ENCODE measurements around the gene ZNF674.

Gene ZNF674

DNA sequence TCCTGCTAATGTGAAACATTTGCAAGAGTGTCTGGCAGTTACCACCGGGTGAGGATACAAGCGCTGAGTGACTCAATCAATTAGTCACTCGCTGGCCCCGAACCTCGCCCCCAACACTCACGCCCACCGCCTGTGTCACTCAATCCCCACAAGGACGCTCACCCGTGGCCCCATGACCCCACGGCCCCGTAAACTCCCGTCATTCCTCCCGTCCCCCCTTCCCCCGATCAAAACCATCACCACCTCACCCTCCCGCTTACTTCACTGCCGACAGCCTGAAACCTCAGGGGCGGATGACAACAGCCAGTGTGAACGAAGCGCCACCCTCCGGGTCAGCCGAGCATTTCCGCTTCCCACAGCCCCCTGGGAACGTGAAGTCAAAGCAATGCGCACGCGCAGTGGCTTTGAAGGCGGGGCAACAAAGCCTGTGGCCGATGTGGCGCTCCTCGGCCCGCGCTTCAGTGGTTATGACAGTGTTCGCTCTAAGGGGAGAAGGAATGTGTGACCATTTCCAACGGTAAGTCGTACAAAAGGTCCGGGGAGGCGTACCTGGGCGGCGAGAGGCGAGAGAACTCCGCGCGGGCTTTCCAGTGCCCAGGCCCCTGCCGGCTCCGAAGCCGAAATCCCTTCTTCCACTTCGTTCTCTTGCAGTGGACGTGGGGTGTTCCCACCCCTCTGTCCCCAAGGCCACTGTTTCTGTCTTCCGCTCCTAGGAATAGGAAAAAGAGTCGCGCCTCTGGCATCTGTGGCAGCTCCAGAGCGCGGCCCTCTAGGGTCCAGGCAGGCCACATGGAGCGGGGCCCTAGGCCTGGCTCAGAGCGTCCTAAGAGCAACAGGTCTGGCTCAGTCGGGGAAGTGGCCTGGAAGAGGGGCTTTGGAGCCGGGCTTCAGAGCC lies at the start of gene ZNF674:
ZNF674 (minus strand) TSS at position 311 of the 895 bp plus-strand sequence. CDS start 3,334 bp downstream, outside the sequence.
- in situ Hi-C loops (cut with MboI; ENCODE audit: low sequenced_read_pairs), result no loop called here

DNA sequence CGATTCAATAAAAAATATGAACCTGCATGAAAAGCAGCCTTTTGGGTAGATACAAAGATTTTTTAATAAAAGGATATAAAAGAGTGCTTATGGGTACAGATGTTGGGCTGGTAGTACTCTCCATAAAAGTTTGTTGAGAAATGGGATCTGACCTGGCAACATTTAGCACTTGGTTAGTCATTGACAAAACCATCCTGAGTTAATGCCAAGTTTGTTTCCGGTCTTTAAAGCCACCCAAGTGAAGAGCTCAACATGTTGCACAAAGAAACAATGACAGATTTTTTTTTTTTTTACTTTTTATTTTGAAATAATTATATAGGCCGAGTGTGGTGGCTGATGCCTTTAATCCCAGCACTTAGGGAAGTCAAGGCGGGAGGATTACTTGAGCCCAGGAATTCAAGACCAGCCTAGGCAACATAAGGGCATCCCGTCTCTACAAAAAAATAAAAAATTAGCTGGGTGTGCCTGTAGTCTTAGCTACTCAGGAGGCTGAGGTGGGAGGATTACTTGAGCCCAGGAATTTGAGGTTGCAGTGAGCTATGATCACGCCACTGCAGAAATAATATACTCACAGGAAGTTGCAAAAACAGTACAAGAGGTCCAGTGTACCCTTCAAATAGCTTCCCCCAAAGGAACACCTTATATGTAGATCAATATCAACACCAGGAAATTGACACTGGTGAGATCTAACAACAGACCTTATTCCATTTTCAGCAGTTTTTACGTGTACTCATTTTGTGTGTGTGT lies 44.9 kb upstream of the ZNF674 start:
- in situ Hi-C loops (cut with MboI; ENCODE audit: low sequenced_read_pairs), result no loop called here

DNA sequence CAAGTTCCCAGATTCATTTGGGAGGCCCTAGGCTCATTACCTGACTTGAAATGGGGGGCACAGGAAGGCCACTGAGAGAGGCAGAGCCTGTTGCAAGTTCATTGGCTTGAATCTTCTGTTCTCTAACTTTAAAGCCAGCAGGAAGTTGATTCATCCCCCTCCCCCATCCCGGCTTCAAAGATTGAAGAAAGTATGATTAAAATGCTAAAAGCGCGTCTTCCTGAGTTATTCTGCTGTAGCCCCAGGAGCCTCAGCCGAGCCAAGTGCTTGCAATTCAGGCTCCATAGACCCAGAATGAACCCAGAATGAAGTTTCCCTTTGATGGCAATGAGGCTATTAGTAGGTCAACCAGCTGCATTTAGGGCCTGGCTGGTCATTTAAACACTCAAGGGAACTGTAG lies 43.0 kb upstream of the ZNF674 start:
- in situ Hi-C loops (cut with MboI; ENCODE audit: low sequenced_read_pairs), result no loop called here

DNA sequence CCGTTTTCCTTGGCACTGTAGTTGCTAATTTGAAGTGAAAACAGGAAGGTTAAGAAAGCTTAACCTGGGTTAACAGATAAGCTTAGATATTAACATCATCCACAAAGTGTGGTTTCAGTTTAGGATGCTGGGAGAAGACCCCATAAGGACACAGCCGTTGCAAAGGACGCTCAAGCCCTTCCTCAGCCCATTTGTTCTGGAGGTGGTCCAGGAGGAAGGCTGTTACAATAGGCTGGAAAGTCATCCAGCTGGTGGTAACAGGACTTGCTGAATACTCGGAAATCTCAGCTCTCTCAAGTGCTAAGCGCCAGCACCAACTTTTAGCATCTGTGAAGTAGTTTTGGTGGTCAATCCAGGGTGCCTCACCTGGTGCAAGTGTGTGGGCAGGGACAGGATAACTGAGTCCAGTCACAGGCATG lies 42.5 kb upstream of the ZNF674 start:
- in situ Hi-C loops (cut with MboI; ENCODE audit: low sequenced_read_pairs), result no loop called here

DNA sequence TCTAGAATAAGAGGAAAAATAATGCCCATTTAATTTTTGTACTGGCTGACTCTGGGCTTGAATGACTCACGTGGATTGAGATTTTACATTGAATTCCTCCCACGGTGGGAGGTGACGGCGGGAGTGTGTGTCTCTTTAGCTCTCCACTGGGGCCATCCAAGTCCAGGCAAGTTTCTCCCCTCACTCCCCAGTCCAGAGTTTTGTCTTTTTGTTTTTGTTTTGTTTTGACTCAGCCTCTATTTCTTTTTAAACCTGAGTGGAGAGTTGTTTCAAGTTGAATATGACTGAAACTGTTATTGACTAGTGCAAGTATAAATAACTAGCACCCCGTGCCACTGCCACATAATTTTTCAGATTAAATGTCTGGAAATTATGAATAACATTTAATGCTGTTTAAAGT lies 41.9 kb upstream of the ZNF674 start:
- in situ Hi-C loops (cut with MboI; ENCODE audit: low sequenced_read_pairs), result no loop called here

DNA sequence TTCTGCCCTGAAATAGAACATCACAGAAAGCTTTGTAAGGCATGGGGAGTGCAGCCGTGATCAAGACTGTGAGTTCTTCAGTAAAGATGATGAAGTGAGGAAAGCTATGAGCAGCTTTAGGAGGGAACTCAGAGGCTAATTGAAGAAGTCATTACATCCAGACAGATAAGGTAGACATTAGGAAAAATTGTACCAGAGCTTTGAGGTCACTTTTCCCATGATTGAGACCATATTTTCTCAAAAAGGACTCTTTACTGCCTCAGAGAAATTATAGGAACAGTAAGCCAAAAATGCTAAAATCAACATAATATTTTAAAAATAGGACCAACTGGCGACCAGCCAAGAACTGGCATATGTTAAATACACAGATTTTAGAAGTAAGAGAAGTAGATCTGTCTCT lies 39.5 kb upstream of the ZNF674 start:
- in situ Hi-C loops (cut with MboI; ENCODE audit: low sequenced_read_pairs), result no loop called here

DNA sequence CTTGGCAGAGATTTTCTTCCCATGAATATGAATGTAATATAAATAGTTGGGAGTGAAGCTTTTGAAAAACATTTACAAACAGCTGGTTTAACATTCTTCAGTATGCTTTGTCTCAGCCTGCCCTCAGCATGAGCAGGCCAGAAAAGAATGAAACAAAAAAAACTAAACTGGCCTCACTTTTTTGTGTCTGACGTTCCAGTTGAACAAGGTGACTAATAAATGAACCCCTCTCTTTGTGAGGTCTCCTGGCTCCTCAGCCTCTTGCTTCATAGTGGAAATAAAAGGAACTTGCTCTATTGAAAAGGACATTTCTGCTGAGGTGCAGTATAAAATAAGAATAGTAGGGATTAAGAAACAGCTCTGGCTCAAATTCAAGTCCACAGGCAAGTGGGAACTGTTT lies 37.7 kb upstream of the ZNF674 start:
- in situ Hi-C loops (cut with MboI; ENCODE audit: low sequenced_read_pairs), result no loop called here

DNA sequence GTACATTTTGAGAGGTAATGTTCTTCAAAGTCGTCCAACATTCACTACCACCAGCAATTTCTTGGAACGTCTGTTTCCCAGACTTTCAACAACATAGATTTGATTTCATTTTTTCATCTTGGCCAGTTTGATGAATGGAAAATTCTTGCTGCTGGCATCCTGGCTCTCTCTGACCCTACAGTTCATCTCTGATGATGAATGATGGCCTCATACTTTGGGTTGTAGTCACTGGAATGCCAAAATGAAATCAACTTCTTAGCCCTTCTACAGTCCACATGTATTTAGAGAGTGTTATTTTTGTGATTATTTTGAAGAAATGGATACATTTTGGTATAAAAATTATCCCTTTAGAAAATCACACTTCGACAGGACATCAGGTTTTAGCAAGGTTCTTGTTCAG lies 37.1 kb upstream of the ZNF674 start:
- in situ Hi-C loops (cut with MboI; ENCODE audit: low sequenced_read_pairs), result no loop called here

DNA sequence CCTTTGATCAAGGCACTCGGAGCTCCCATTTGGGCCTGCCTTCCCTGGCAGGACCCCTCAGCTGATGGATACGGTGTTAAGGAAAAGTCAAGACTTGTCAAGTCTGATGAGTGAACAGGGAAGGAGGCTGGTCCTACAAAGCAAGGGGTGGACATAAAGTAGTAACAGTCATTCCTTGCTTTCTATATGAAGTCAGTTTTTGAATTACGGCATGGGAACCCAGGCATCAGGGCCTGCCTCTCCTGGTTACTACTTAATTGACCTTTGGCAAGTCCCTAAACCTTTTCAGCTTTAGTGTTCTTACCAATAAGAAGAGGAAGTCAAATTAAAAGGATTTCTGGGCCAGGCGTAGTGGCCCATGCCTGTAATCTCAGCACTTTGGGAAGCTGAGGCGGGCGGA lies 35.4 kb upstream of the ZNF674 start:
- in situ Hi-C loops (cut with MboI; ENCODE audit: low sequenced_read_pairs), result no loop called here

DNA sequence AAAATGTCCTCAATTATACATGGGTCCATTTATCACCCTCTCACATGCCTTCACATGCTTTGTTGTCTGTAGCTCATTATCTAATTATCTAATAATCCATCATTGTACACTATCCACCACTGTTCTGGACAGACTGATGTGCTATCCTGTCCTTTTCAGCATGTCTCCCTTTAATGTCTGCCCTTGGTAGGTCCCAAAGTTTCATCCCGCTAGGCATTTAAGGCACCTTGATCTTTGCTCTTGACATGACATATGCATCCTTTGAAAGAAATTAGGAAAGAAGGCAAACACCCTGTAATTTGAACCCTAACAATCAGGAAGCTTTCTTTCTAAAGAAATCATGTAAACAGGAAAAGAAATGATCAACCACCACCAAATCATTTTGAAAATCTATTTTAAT lies 34.0 kb upstream of the ZNF674 start:
- in situ Hi-C loops (cut with MboI; ENCODE audit: low sequenced_read_pairs), result no loop called here

DNA sequence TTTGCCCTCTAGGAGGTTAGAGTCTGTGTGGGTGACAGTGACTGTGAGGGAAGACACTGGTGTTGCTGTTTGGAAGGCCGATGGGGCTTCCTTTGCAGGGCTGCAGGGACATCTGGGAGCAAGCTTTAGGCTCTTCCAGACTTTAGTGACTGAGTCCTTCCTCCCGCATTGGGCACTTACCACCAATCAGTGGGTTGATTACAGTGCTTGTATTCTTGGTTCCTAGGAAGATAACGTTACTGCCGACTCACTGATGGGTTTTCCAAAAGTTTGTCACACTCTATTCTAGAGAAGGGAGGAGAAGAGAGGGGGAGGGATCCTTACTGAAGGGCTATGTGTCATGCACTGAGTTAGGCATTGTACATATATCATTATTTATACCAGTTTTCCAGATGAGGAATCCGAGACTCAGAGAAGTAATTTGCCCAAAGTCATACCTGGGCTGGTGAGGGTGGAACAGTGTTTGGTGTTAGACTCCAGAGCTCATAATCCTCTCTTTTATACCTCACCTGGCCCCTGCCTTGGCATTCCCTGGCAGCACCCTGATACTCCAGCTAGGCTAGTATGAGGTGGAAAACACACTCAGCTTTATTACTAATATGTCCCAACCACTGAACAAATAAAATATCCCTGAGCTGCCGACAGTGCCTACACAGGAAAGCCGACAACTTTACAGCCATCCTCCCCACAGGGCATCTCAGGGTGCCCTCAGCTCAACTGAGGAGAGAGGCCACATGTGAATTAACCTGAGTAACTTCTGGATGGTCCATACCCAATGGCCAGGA lies 32.2 kb upstream of the ZNF674 start:
- in situ Hi-C loops (cut with MboI; ENCODE audit: low sequenced_read_pairs), result no loop called here

DNA sequence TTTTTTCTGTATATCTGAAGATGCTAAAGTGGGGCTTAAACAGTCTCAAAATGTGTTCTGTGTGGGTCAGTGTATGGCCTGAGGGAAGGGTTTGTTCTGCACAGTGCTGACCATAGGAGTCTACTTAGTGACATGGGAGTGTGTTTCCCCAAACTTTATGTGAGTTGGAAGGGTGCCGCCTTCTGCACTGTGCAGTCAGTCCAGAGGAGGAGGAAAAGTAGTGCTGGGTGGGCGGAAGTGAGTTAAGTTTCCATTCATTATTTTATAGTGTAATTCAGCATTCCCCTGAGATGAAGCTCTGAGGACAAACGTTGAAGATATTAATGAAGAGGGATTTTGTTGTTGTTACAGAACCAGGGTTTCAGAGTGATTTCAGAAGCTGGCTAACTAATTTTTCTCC lies 31.2 kb upstream of the ZNF674 start:
- in situ Hi-C loops (cut with MboI; ENCODE audit: low sequenced_read_pairs), result no loop called here

DNA sequence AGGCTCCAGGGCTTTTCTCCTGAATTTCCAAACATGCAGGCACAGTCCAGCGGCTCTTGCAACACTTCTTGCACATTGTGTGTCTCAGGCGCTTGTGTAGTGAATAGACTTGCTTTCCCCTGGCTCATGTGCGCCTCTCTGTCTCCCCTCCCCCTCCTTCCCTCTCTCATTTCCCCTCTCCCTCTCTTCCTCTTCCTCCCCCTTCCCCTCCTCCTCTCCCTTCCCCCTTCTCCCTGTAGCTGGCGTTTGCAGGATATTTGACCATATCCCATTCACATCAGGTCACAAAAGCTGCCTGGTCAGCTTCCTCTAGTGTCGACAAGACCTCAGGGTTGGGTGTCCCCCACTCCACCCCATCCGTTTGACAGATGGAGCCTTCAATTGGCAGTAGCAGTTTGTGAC lies 30.8 kb upstream of the ZNF674 start:
- in situ Hi-C loops (cut with MboI; ENCODE audit: low sequenced_read_pairs), result no loop called here

DNA sequence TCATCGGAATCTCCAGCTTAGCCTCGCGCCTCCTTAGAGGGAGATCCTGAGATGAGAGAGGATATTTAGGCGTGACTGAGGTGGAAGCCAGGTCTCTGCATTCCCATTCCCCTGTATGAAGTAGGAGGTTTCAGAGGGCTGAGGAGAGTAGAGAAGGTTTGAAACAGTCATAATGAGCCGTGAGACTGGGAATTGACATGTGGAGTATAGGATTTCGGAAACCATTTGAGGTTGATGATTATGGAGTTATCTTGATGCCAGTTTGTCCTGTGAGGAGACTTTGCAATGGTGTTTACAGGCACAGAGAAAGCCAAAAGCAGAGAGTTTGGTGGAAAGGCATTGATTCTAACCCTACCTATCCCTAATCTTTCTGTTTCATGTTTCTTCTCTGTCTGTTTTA lies 30.4 kb upstream of the ZNF674 start:
- in situ Hi-C loops (cut with MboI; ENCODE audit: low sequenced_read_pairs), result no loop called here

DNA sequence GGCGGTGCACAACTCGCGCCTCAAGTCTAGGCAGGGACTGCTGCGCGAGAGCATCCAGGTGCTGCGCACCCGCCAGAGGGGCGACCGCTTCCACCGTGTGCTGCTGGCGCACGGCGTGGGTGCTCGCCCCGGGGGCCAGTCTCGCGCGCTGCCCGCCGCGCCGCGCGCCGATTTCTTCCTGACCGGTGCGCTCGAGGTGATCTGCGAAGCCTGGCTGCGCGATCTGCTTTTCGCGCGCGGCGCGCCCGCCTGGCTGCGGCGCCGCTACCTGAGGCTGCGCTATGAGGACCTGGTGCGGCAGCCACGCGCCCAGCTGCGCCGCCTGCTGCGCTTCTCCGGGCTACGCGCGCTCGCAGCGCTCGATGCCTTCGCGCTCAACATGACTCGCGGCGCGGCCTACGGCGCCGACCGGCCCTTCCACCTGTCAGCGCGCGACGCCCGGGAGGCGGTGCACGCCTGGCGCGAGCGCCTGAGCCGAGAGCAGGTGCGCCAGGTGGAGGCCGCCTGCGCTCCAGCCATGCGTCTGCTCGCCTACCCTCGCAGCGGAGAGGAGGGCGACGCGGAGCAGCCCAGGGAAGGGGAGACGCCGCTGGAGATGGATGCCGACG lies 29.7 kb upstream of the ZNF674 start:
- in situ Hi-C loops (cut with MboI; ENCODE audit: low sequenced_read_pairs), result no loop called here

DNA sequence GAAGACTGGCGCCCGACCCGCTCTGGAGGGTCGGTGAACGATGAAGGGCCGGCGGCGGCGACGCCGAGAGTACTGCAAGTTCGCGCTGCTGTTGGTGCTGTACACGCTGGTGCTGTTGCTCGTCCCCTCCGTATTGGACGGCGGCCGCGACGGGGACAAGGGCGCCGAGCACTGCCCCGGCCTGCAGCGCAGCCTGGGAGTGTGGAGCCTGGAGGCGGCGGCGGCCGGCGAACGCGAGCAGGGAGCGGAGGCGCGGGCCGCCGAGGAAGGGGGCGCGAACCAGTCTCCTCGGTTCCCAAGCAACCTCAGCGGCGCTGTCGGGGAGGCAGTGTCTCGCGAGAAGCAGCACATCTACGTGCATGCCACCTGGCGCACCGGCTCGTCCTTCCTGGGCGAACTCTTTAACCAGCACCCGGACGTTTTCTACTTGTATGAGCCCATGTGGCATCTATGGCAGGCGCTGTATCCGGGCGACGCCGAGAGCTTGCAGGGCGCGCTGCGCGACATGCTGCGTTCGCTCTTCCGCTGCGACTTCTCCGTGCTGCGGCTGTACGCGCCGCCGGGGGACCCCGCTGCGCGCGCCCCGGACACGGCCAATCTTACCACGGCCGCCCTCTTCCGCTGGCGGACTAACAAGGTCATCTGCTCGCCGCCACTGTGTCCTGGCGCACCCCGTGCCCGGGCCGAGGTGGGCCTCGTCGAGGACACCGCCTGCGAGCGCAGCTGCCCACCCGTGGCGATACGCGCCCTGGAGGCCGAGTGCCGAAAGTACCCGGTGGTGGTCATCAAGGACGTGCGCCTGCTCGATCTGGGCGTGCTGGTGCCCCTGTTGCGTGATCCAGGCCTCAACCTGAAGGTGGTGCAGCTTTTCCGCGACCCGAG lies 28.9 kb upstream of the ZNF674 start:
- in situ Hi-C loops (cut with MboI; ENCODE audit: low sequenced_read_pairs), result no loop called here

DNA sequence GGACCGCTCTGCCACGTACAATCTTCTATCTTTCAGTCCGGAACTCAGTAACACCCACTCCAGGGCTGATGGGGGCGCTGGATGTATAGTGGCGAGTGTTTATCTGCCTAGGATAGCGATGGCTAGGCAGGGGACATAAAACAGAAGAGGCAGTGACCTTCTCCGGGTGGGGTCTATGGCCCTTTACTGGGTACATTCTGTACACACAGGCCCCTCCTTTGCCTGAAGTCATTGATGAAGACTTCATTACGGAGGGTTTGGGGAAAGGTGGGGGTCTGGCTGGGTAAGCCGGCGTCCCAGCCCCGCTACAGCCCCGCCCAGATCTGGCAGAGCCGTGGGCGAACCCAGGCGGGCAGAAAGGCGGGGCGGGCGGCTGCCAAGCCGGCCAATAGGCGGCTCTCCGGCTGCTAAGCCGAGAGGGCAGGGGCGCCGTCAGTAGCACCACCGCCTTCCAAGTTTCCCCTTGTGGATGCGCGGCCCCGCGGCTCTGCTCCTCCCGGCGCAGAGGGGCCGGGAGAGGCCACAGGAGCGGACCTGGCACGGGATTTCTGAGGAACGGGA lies 28.2 kb upstream of the ZNF674 start, which contains the start of gene CHST7:
CHST7 (plus strand) TSS at position 435 of the 561 bp plus-strand sequence. CDS start 167 bp downstream, outside the sequence.
- in situ Hi-C loops (cut with MboI; ENCODE audit: low sequenced_read_pairs), result no loop called here

DNA sequence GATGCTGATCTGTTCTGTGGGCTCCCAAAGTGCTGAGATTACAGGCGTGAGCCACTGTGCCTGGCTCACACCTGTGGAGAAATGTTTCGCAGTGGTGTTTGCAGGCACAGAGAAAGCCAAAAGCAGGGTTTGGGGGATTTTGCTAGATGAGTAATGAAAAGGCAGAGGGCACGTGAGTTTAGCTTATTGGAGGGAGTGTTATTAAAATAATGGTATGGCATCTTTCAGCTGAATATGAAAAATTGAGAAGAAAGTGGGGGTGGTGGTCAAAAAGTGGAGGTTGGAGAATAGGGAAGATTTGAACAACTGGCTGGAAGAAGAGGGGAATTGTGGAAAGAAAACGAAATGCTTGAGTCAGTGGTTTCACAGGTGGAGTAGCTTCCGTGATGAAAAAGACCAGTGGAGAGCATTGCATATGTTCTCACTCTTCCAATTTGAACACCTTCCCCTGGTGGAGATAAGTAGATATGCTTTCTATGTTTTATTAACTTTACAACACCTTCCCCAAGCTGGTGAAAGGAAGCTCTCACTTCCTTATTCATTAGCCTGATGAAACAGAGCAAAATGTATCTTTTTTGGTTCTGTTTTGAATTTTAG lies 27.2 kb upstream of the ZNF674 start:
- in situ Hi-C loops (cut with MboI; ENCODE audit: low sequenced_read_pairs), result no loop called here

All from hTERT RPE-1 (cell line).